HL-60 (cell line): ENCODE measurements around the gene LRRC25.

Experiments used
- GABPA ChIP-seq: IDR thresholded peaks from 2 replicates; pipeline ENCODE4 v1.6.1; 2012; ENCODE audit warnings: low read depth
- POLR2AphosphoS5 ChIP-seq: IDR thresholded peaks from 2 replicates; pipeline ENCODE4 v1.6.1; 2012; ENCODE audit warnings: low read depth
- TF ChIP-seq, protein P1 (sequence below): IDR thresholded peaks from one replicate; pipeline ENCODE4 v1.5.1; 2011; ENCODE audit warnings: low read length, control low read depth, inconsistent platforms; ENCODE audit not compliant: insufficient read depth

DNA sequence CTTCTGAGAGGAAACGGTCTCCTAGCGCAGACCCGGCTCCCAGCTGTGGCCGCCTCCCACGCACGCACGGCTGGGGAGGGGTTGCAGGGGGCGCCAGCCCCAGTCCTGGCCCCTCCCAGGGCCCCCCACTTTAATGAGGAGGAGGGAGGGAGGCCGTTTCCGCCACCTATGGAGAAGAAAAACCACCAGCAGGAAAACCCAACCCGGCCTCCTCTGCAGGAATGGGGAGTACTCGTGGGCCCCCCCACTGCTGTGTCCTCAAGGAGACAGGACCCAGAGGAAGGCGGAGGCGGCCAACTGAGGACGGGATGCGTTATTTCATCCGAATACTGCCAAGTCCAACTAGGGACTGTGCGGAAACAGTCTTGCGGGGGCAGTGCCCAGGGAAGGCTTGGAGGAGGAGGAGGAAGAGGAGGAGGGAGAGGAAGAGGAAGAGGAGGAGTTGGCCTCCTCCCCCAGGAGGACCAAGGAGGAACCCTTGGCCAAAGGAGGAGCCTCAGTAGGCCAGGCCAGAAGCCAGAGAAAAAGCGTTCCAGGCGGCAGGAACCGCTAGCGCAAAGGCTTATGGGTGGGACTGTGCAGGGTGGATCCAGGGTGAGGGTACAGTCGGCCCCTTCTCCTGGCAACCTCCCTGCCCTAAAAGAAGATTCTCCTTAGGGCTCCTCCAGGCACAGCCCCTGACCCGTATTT lies 17.9 kb upstream of the LRRC25 start:
- TF ChIP-seq, protein P1, sequence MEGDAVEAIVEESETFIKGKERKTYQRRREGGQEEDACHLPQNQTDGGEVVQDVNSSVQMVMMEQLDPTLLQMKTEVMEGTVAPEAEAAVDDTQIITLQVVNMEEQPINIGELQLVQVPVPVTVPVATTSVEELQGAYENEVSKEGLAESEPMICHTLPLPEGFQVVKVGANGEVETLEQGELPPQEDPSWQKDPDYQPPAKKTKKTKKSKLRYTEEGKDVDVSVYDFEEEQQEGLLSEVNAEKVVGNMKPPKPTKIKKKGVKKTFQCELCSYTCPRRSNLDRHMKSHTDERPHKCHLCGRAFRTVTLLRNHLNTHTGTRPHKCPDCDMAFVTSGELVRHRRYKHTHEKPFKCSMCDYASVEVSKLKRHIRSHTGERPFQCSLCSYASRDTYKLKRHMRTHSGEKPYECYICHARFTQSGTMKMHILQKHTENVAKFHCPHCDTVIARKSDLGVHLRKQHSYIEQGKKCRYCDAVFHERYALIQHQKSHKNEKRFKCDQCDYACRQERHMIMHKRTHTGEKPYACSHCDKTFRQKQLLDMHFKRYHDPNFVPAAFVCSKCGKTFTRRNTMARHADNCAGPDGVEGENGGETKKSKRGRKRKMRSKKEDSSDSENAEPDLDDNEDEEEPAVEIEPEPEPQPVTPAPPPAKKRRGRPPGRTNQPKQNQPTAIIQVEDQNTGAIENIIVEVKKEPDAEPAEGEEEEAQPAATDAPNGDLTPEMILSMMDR, result no peak
- TF ChIP-seq POLR2AphosphoS5, result peak; percentile 87
- TF ChIP-seq GABPA, result peak; percentile 49; the same call in 1 of the 2 replicates
